SU-DHL-6 (cell line): Measurements from ENCODE around the gene LPGAT1.

Experiments
- H2AFZ ChIP-seq: fragments of 200-600 bp; sonication (generic); 2 replicates; pipeline ENCODE4 v1.6.1; 2014; ENCODE audit warnings: low read depth, mild to moderate bottlenecking, moderate library complexity, mixed read lengths, antibody characterized with exemption, low read length; ENCODE audit not compliant: severe bottlenecking
- H3F3A ChIP-seq: fragments of 200-600 bp; shearing (Covaris generic); 2 replicates; pipeline ENCODE4 v1.6.0; 2016; ENCODE audit warnings: antibody characterized with exemption, mild to moderate bottlenecking; ENCODE audit not compliant: insufficient read depth
- H3K27ac ChIP-seq: fragments of 200-600 bp; sonication (generic); 2 replicates; pipeline ENCODE4 v1.5.1; 2016; ENCODE audit warnings: low read depth, mild to moderate bottlenecking, low read length, moderate library complexity, mixed read lengths
- H3K27me3 ChIP-seq: fragments of 200-600 bp; sonication (generic), shearing (Covaris generic); 2 replicates; pipeline ENCODE4 v1.6.0; 2014; ENCODE audit warnings: mild to moderate bottlenecking, low read length
- H3K36me3 ChIP-seq: fragments of 200-600 bp; sonication (generic); 2 replicates; pipeline ENCODE4 v1.6.1; 2014; ENCODE audit warnings: mild to moderate bottlenecking, low read length, mixed read lengths
- H3K4me2 ChIP-seq: fragments of 300-600, 200-600 bp; shearing (Covaris generic), sonication (generic); 2 replicates; pipeline ENCODE4 v1.6.0; 2014; ENCODE audit warnings: low read length, low read depth, mild to moderate bottlenecking; ENCODE audit not compliant: poor library complexity, severe bottlenecking
- H3K4me3 ChIP-seq: fragments of 200-600 bp; sonication (generic); 2 replicates; pipeline ENCODE4 v1.5.1; 2014; ENCODE audit warnings: antibody characterized with exemption, low read length, mild to moderate bottlenecking, mixed read lengths; ENCODE audit not compliant: insufficient read depth, poor library complexity, severe bottlenecking
- H3K79me2 ChIP-seq: fragments of 200-600 bp; sonication (generic); 2 replicates; pipeline ENCODE4 v1.6.1; 2014; ENCODE audit warnings: mild to moderate bottlenecking, low read length, moderate library complexity; ENCODE audit not compliant: insufficient read depth
- H3K9ac ChIP-seq: fragments of 200-600 bp; sonication (generic); 2 replicates; pipeline ENCODE4 v1.7.0; 2014; ENCODE audit warnings: mild to moderate bottlenecking, low read length
- H3K9me2 ChIP-seq: fragments of 200-600 bp; sonication (generic); replicated peaks from 2 replicates; pipeline ENCODE4 v1.6.1; 2014; ENCODE audit warnings: low read length; ENCODE audit not compliant: insufficient read depth
- H3K9me3 ChIP-seq: fragments of 200-600 bp; sonication (generic); 2 replicates; pipeline ENCODE4 v1.6.1; 2014; ENCODE audit warnings: low read length, mixed read lengths; ENCODE audit not compliant: insufficient read depth
- H4K20me1 ChIP-seq: fragments of 200-600 bp; sonication (generic); 2 replicates; pipeline ENCODE4 v1.6.1; 2014; ENCODE audit warnings: low read depth, mild to moderate bottlenecking, antibody characterized with exemption, low read length, moderate library complexity, mixed read lengths
- EZH2phosphoT487 ChIP-seq: fragments of 200-600 bp; sonication (generic), shearing (Covaris generic); conservative IDR thresholded peaks from 2 replicates; pipeline ENCODE4 v1.6.1; 2018; ENCODE audit warnings: mild to moderate bottlenecking, antibody characterized with exemption, low read length, moderate library complexity, mixed read lengths
- TF ChIP-seq, protein P1 (sequence below): fragments of 200-600 bp; sonication (generic); IDR thresholded peaks from one replicate; pipeline ENCODE4 v1.5.1; 2017; ENCODE audit warnings: antibody characterized with exemption, mild to moderate bottlenecking, low read length, moderate library complexity; ENCODE audit not compliant: insufficient read depth, poor library complexity, severe bottlenecking

LPGAT1 gene

DNA sequence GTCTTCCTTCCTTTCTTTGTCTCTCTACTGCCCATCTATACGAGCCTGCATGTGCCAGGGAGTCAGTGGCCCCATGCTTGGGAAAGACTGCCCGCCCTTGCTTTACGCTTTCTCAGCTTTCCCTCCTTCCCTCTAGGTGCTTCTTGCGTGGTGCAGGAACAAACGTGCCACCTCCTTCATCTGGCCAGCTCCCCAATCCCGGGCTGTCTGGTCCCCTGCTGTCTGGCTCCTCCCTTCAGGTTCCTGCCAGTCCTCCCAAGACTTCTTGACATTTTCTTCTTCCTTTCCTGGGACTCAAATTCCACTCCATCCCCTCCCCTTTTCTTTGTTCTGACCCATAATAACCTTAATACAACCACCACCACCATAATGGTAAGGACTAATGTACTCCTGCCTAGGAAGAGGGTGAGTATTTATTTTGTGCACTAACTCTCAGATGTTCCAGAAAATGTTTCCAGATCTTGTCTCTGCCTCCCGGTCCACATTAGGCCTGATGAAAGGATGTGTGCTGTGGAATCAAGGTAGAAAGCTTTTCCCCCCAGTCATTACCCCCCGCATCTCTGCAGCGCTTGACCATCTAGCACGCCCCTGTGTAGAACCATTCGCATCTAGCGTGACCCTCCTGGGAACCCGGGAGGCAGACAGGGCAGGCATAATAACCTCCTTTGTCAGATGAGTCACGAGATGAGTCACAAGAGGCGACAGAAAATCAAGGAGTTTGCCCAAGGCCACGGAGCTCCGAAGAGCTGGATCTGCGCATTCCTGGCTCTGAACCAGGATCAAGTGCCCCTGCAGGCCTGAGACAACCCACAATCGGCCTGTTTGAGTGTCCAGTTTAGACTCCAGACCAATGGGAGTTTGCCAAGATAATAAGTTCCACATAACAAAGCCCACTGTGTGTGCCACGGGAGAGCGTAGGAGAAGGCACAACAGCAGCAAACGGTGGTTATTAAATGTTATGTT is 95.1 kb downstream of the LPGAT1 start:
- H4K20me1 ChIP-seq = no peaks in the 10 kb centered on the region
- H3K27me3 ChIP-seq = no peaks in the 10 kb centered on the region
- H3K27ac ChIP-seq = no peak overlapping the region
- no peaks in the 10 kb centered on the region for H3F3A ChIP-seq
- no peak overlapping the region for H3K4me2 ChIP-seq
- no peaks in the 10 kb centered on the region for H3K79me2 ChIP-seq
- no peak overlapping the region for H3K9ac ChIP-seq
- no peaks in the 10 kb centered on the region for H3K36me3 ChIP-seq
- H3K4me3 ChIP-seq = no peak overlapping the region
- H3K9me2 ChIP-seq = no peaks in the 10 kb centered on the region
- TF ChIP-seq, protein P1, sequence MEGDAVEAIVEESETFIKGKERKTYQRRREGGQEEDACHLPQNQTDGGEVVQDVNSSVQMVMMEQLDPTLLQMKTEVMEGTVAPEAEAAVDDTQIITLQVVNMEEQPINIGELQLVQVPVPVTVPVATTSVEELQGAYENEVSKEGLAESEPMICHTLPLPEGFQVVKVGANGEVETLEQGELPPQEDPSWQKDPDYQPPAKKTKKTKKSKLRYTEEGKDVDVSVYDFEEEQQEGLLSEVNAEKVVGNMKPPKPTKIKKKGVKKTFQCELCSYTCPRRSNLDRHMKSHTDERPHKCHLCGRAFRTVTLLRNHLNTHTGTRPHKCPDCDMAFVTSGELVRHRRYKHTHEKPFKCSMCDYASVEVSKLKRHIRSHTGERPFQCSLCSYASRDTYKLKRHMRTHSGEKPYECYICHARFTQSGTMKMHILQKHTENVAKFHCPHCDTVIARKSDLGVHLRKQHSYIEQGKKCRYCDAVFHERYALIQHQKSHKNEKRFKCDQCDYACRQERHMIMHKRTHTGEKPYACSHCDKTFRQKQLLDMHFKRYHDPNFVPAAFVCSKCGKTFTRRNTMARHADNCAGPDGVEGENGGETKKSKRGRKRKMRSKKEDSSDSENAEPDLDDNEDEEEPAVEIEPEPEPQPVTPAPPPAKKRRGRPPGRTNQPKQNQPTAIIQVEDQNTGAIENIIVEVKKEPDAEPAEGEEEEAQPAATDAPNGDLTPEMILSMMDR = no peak
- TF ChIP-seq EZH2phosphoT487 = no peak
- no peak overlapping the region for H2AFZ ChIP-seq
- no peaks in the 10 kb centered on the region for H3K9me3 ChIP-seq

DNA sequence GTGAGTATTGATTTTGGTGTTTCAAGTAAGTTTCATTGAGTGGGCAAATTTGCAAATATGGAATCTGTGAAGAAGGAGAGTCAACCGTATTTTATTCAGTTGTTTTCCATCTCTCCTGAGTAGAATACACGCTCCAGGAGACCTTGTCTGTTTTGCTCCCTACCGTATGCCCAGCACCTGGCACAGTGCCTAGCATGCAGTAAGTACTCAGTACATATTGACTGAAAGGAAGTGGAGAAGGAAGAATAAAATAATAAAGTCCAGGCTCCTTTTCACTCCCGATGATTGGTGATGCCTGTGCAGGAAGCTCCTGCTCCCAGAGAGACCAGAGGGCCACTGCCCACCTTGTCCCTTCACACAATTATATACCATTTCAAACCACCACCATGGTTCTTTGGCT is 95.8 kb downstream of the LPGAT1 start:
- H3K9me3 ChIP-seq = no peaks in the 10 kb centered on the region
- no peak overlapping the region for H2AFZ ChIP-seq

DNA sequence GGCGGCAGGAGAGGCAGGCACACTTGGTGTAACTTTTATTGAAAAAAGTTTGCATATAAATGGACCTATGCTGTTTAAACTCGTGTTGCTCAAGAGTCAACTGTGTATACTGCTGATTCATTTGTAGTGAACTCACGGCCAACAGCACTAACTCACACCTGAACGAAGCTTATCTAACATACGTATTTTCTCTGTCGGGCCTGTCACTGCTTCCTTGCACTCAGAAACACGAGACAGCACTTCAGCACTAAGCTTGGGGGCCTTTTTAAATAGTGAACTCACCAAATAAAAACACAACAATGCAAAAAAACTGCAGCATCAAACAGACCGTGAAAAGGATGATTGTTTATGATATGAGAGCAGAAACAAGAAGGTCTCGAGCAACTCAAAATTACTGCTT is 96.2 kb downstream of the LPGAT1 start:
- Histone ChIP-seq H3K27me3 (no peaks in the 10 kb centered on the region), H3K4me3 (no peak overlapping the region), H3K27ac (no peak overlapping the region)

More for the DNA sequence above, 95.8 kb downstream of the LPGAT1 start:
- no peaks in the 10 kb centered on the region for H3K9me2 ChIP-seq
- H3K27ac ChIP-seq = no peak overlapping the region
- no peaks in the 10 kb centered on the region for H3K79me2 ChIP-seq
- TF ChIP-seq, protein P1 = no peak
- no peak for TF ChIP-seq EZH2phosphoT487
- no peak overlapping the region for H3K4me3 ChIP-seq
- no peaks in the 10 kb centered on the region for H3K36me3 ChIP-seq
- no peak overlapping the region for H3K9ac ChIP-seq
- no peaks in the 10 kb centered on the region for H3F3A ChIP-seq
- H4K20me1 ChIP-seq = no peaks in the 10 kb centered on the region
- H3K27me3 ChIP-seq = no peaks in the 10 kb centered on the region
- no peak overlapping the region for H3K4me2 ChIP-seq

More for the DNA sequence above, 96.2 kb downstream of the LPGAT1 start:
- no peak overlapping the region for H2AFZ ChIP-seq
- no peaks in the 10 kb centered on the region for H3K36me3 ChIP-seq
- H3K9me3 ChIP-seq = no peaks in the 10 kb centered on the region
- H4K20me1 ChIP-seq = no peaks in the 10 kb centered on the region
- H3K9ac ChIP-seq = no peak overlapping the region
- H3K9me2 ChIP-seq = no peaks in the 10 kb centered on the region
- no peaks in the 10 kb centered on the region for H3K79me2 ChIP-seq
- H3F3A ChIP-seq = no peaks in the 10 kb centered on the region
- H3K4me2 ChIP-seq = no peak overlapping the region
- TF ChIP-seq, protein P1 = no peak
